GM18502 (cell line): ENCODE measurements around the gene ANGPTL2.

Source experiments
- ATAC-seq: cut with Tn5 transposase; IDR thresholded peaks from one replicate; pipeline ENCODE4 v1.9.1; 2021; ENCODE audit warnings: mild to moderate bottlenecking; ENCODE audit not compliant: unreplicated experiment, poor library complexity

The ANGPTL2 gene

GRCh38 chr9:127081250-127082185 lies 40.9 kb downstream of the ANGPTL2 start:
- no peak for ATAC-seq

- ATAC-seq: no peak
Measured at GRCh38 chr9:127079446-127080140, 42.8 kb downstream of the ANGPTL2 start.

DNA sequence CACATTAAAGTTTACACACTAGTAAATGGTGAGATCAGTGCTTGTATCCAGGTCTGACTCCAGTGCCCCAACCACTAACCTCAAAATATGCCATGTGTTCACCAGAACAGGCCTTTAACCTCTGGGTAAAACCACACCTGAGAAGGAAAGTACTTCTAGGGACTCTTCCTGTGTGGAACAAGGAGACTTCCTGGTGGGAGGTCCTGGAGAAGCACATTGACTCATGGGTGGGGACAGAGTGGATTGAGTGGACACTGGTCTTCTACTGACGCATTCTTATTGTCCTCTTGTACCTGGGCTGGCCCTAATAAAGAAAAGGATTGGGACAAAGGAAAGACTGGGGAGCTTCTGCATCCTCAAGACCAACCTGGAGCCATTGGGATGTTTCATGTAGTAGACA lies 43.4 kb downstream of the ANGPTL2 start:
- ATAC-seq: no peak

GRCh38 chr9:127078336-127078735 lies 44.1 kb downstream of the ANGPTL2 start:
- ATAC-seq: no peak

- no peak for ATAC-seq
Measured at GRCh38 chr9:127077644-127077946, 44.8 kb downstream of the ANGPTL2 start.

GRCh38 chr9:127076860-127077643 lies 45.4 kb downstream of the ANGPTL2 start:
- no peak for ATAC-seq

GRCh38 chr9:127075624-127076372 lies 46.6 kb downstream of the ANGPTL2 start:
- no peak for ATAC-seq

GRCh38 chr9:127074561-127075548 lies 47.6 kb downstream of the ANGPTL2 start:
- ATAC-seq: no peak

DNA sequence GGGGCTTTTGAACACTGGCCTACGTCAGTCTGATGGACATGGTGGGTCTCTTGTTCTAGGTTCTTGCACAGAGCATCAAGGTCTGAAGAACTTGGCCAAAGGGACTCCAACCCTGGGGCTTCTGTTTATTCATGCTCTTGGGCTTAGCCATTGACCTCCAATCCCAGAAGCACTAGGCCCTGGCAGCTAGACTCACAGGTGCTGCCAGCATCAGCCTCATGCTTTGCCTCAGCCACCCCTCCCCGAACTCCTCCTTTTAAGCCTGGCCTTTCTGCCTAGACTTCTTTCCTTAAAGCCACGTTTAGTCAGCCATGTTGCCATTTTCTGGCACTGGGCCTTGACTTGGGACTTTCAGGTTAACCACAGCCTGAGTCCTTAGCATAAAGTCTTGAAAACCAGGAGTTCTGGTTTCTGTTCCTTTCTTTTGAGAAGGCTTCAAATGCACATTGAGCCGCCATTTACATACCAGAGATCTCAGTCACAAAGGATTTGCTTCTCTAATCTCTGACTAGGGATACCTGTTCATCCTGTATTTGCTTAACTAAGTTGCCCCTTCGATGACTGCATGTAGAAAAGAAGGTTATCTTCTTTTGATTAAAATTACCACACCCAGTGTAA lies 54.7 kb downstream of the ANGPTL2 start:
- no peak for ATAC-seq

DNA sequence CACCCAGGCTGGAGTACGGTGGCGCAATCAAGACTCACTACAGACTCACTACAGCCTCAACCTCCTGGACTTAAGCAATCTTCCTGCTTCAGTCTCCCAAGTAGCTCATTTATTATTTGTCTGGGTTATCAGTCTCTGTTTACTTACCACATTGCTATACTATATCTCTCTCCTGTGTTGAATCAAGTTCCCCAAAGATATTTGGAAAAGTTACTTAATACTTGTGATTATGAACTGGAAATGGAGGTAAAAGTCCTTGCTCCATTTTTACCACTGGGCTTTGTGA lies 55.6 kb downstream of the ANGPTL2 start:
- no peak for ATAC-seq

- ATAC-seq: no peak
Measured at GRCh38 chr9:127066060-127066850, 56.2 kb downstream of the ANGPTL2 start.

DNA sequence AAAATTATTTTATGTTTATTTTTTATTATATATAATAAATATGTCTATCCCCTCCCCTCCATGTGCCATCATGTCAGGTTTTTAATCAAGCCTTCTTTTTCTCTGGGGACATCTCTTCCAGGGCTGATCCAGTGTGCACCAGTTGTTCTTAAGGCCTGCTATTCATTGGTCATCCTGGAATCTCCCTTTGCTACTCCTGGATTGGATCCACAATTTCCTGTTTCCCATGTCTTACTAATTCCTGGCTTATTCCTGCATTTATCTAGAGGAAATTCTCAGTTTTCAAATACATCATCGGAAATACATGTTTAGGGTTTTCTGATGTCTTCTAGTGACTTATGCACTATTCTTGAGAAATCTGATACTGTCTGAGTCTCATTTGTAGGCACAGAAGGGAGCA lies 56.8 kb downstream of the ANGPTL2 start:
- no peak for ATAC-seq

GRCh38 chr9:127064335-127064734 lies 58.1 kb downstream of the ANGPTL2 start:
- no peak for ATAC-seq

DNA sequence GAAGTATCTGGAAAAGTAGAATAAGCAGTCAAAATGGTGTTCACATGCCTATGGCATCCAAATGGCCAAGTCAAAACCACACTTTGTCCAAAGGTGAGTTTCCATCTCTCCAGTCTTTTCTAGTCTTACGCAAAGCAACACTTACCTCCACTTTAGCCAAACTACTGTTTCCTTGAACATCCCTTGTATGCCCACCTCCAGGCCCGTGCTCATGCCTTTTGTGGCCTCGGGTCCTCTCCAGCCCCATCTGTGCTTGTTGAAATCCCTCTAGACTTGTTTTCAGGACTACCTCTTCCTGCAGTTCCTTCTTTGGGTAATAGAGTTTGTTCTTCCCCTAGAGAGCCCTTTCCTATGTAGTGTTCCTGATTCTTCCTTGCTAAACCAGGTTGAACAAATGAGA lies 61.0 kb downstream of the ANGPTL2 start:
- no peak for ATAC-seq

DNA sequence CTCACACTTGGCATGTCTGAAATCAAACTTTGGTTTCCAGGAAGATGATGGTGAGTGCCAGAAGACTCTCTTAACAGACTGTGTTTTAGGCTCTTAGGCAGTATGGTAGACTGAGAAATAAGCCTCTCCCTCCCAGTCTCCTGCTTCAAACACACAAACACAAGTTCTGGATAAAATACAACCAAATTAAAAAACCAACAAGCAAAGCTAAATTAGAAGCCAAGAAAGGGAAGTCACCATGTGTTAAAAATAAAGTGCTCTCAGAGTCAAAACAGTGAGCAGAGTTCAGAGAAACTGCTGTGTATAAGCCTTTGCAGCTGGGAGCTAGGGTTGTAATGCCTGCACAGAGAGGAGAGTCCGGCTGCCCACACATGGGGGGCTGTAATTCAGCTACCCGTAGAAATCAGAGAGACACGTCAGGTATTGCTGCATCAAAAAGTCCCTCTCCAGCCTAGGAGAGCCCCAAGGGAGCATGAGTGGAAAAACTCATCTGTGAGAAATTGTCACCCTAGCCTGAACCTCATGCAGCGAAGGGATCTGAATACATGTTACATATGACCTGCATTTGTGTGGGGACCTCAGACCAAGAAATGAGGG lies 62.6 kb downstream of the ANGPTL2 start:
- no peak for ATAC-seq

- no peak for ATAC-seq
Measured at GRCh38 chr9:127059030-127059429, 63.4 kb downstream of the ANGPTL2 start.

DNA sequence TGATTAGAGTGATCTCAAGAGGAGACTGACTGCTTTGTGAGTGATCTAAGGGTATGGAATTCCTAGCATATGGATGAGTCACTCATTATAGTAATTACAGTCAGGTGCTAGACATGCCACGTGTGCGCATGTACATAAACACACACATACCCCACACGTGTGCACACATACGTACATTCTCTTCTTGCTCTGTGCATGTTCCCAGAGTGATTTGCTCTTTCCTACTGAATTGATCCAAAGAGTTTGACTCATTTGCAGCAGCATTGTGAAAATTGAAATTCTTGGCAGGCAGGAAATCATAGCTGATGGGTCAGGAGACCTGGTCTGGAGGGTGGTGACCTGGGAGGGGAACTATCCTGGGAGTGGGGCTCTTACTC lies 63.8 kb downstream of the ANGPTL2 start:
- no peak for ATAC-seq
